PC-3 (cell line): ENCODE measurements around the gene TNNT2. TPM values are rescaled to one million over a fixed set of nuclear protein-coding genes. Genes with fewer than 3 reads are reported as not detected.

ENCODE experiments used
- ATAC-seq: fragments of 200-7000 bp; cut with Tn5 transposase; 2 replicates; pipeline ENCODE4 v1.9.1; 2020; ENCODE audit warnings: mild to moderate bottlenecking, moderate library complexity
- BruUV-seq: library from RNA; stranded (reverse); fragments of 400-500 nt; replicated peaks from 2 replicates; lab custom pipeline; 2021; lab: Mats Ljungman, UMichigan
- CTCF ChIA-PET: fragments of 300-600 bp; sonication (Branson Sonifier 250); formaldehyde crosslinking; loops from one replicate; lab custom pipeline; 2022; ENCODE audit warnings: antibody characterized with exemption; lab: Charles Lee
- POLR2A ChIA-PET: fragments of 300-600 bp; sonication (Branson Sonifier 250); formaldehyde crosslinking; loops from one replicate; lab custom pipeline; 2022; ENCODE audit warnings: antibody characterized with exemption; ENCODE audit not compliant: unreplicated experiment; lab: Charles Lee
- DNase-seq: peaks from one replicate; pipeline ENCODE4 v3.0.0-alpha.2; 2015
- H2AFZ ChIP-seq: fragments of 300-600 bp; sonication (generic); 2 replicates; pipeline ENCODE4 v1.6.0; 2016; ENCODE audit warnings: antibody characterized with exemption, low read length
- H3F3A ChIP-seq: fragments of 300-600 bp; sonication (generic); one replicate; pipeline ENCODE4 v1.6.0; 2017; ENCODE audit warnings: antibody characterized with exemption, low read length, control low read depth, mild to moderate bottlenecking; ENCODE audit not compliant: unreplicated experiment
- H3K27ac ChIP-seq: fragments of 300-600 bp; sonication (generic); 2 replicates; pipeline ENCODE4 v1.5.1; 2016; ENCODE audit warnings: mild to moderate bottlenecking, low read length
- H3K27me3 ChIP-seq: fragments of 300-600 bp; sonication (generic); 2 replicates; pipeline ENCODE4 v1.6.1; 2016; ENCODE audit warnings: low read length, mixed read lengths
- H3K36me3 ChIP-seq: fragments of 300-600 bp; sonication (generic); 2 replicates; pipeline ENCODE4 v1.6.1; 2016; ENCODE audit warnings: low read depth, mixed run types, low read length, mixed read lengths
- H3K4me1 ChIP-seq: fragments of 300-600 bp; sonication (generic); 2 replicates; pipeline ENCODE4 v1.5.1; 2016; ENCODE audit warnings: low read length; ENCODE audit not compliant: insufficient read depth
- H3K4me2 ChIP-seq: fragments of 300-600 bp; sonication (generic); 2 replicates; pipeline ENCODE4 v1.6.0; 2016; ENCODE audit warnings: low read length
- H3K4me3 ChIP-seq: fragments of 300-600 bp; sonication (generic); 2 replicates; pipeline ENCODE4 v1.5.1; 2016; ENCODE audit warnings: mild to moderate bottlenecking, low read length, mixed read lengths
- H3K79me2 ChIP-seq: fragments of 300-600 bp; sonication (generic); 2 replicates; pipeline ENCODE4 v1.6.1; 2017; ENCODE audit warnings: low read length, mixed read lengths
- H3K9ac ChIP-seq: fragments of 300-600 bp; sonication (generic); 2 replicates; pipeline ENCODE4 v1.6.0; 2016; ENCODE audit warnings: mild to moderate bottlenecking, low read length
- H3K9me2 ChIP-seq: fragments of 300-600 bp; sonication (generic); replicated peaks from 2 replicates; pipeline ENCODE4 v1.6.1; 2016; ENCODE audit warnings: mixed run types, low read length, mixed read lengths
- H3K9me3 ChIP-seq: fragments of 300-600 bp; sonication (generic); 2 replicates; pipeline ENCODE4 v1.6.1; 2016; ENCODE audit warnings: low read length, mixed read lengths
- H4K20me1 ChIP-seq: fragments of 300-600 bp; sonication (generic); 2 replicates; pipeline ENCODE4 v1.6.1; 2016; ENCODE audit warnings: low read length, mixed read lengths
- EZH2 ChIP-seq: fragments of 300-600 bp; sonication (generic); IDR thresholded peaks from one replicate; pipeline ENCODE4 v1.6.1; 2017; ENCODE audit warnings: antibody characterized with exemption, mild to moderate bottlenecking, low read length; ENCODE audit not compliant: unreplicated experiment
- EZH2phosphoT487 ChIP-seq: fragments of 300-600 bp; sonication (generic); IDR thresholded peaks from 2 replicates; pipeline ENCODE4 v1.6.1; 2018; ENCODE audit warnings: mild to moderate bottlenecking, antibody characterized with exemption, low read length, borderline replicate concordance
- intact Hi-C: fragments of 100-400 bp; cut with micrococcal nuclease; formaldehyde crosslinking; loops from 2 replicates; pipeline ENCODE4 v1.9.0; 2023
- total RNA-seq: library from RNA; depleted of rRNA; stranded (reverse); fragments of >200 nt; gene quantifications from 2 replicates; pipeline ENCODE4 v1.2.3, GENCODE V29; 2014
- TF ChIP-seq, protein P1 (sequence below): fragments of 300-600 bp; sonication (generic); conservative IDR thresholded peaks from 2 replicates; pipeline ENCODE4 v1.5.1; 2017; ENCODE audit warnings: antibody characterized with exemption, low read depth, mild to moderate bottlenecking, low read length

TNNT2 gene
- total RNA-seq, 1 experiment from 2014 or later, result 1.1 TPM

DNA sequence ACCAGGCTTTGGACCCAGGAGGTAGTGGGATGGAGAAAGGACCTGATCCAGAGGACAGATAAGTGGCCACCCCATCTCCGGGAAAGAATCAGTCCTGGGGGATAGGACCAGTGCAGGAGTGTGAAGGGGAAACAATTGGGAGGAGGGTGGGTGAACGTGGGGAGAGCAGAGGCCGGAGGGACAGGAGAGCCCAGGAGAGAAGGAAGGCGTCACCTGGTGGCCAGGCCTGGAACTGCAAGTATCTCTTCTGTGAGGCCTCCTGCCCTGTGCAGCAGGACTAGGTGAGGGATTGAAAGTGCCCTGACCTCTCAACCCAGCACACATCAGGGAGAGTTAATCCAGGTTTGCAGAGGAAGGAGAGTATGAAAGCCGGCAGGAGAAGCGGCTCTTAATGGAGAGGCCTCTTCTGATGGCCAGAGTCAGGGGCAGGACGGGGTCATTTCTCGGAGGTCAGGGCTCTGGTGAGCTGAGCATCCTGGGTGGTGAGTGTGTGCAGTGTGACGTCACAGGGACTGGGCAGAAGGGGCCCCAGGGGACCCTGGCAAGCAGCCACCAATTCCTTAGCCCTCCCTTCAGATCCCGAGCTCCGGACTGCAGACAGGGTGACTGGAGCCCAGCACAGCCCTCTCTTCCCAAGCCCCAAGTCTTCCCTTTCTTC is 30.8 kb upstream of the TNNT2 start:
- POLR2A ChIA-PET, result no interaction called here
- TF ChIP-seq, protein P1, sequence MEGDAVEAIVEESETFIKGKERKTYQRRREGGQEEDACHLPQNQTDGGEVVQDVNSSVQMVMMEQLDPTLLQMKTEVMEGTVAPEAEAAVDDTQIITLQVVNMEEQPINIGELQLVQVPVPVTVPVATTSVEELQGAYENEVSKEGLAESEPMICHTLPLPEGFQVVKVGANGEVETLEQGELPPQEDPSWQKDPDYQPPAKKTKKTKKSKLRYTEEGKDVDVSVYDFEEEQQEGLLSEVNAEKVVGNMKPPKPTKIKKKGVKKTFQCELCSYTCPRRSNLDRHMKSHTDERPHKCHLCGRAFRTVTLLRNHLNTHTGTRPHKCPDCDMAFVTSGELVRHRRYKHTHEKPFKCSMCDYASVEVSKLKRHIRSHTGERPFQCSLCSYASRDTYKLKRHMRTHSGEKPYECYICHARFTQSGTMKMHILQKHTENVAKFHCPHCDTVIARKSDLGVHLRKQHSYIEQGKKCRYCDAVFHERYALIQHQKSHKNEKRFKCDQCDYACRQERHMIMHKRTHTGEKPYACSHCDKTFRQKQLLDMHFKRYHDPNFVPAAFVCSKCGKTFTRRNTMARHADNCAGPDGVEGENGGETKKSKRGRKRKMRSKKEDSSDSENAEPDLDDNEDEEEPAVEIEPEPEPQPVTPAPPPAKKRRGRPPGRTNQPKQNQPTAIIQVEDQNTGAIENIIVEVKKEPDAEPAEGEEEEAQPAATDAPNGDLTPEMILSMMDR, result peak; percentile 100
- no peak for TF ChIP-seq EZH2phosphoT487
- no TSS peak for BruUV-seq
- H3F3A ChIP-seq, result no peaks in the 10 kb centered on the region
- no peaks in the 10 kb centered on the region for H3K79me2 ChIP-seq
- H3K4me3 ChIP-seq, result no peak overlapping the region
- no peaks in the 10 kb centered on the region for H3K36me3 ChIP-seq
- H2AFZ ChIP-seq, result peak overlapping the region; percentile 5; the same call in 1 of the 2 replicates
- H3K4me2 ChIP-seq, result no peak overlapping the region
- CTCF ChIA-PET, result interaction anchor here (1.9 to 2.4 kb wide), 2 partner anchors 23 to 27 kb away, joined by 9 to 14 read pairs; no protein-coding TSS in a partner anchor
- peaks cover 10% of the 10 kb centered on the region; the same call in 1 of the 2 replicates for H3K4me1 ChIP-seq
- no peaks in the 10 kb centered on the region for H4K20me1 ChIP-seq
- H3K27ac ChIP-seq, result no peak overlapping the region
- ATAC-seq (peak; percentile 89), DNase-seq (peak; percentile 99)
- no peak overlapping the region for H3K9ac ChIP-seq
- no peaks in the 10 kb centered on the region for H3K9me3 ChIP-seq
- H3K27me3 ChIP-seq, result no peaks in the 10 kb centered on the region
- H3K9me2 ChIP-seq, result no peaks in the 10 kb centered on the region
- intact Hi-C loops, result loop anchor here (1.0 to 2.0 kb wide), 2 partner anchors 23 to 60 kb away; no protein-coding TSS in a partner anchor

DNA sequence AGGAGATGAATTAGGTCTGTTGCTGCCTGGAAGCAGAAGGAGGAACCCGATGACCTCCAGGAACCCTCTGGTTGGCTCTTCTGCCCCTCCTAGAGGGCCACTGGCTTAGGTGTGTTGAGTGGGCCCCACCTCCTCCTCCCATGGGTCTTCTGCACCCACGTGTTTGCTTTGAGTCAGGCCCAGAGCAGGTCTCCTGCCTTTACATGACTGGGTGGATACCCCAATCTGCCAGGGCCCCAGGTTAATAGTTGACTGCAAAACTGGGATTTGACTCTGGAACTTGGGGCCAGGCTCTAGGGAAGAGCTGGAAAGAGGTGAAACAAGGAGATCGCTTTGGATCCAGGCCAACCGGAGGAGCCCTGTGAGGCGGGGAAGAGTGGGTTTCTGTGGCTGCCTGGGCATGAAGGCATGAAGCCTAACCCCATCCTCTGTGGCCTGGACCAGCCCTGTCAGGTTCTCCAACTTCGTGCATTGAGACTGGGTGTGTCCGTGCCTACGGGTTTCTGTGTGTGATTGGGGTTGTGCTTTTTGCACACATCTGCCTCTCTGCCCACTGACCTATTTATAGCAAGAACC is 29.4 kb upstream of the TNNT2 start:
- H3K4me2 ChIP-seq, result no peak overlapping the region
- H3K4me1 ChIP-seq, result peaks cover 10% of the 10 kb centered on the region; the same call in 1 of the 2 replicates
- DNase-seq, result no peak
- no peaks in the 10 kb centered on the region for H3F3A ChIP-seq
- no peak overlapping the region for H3K9ac ChIP-seq
- CTCF ChIA-PET, result interaction anchor here (1.1 kb wide), 1 partner anchor 23 kb away, joined by 3 read pairs; no protein-coding TSS in a partner anchor
- H3K4me3 ChIP-seq, result no peak overlapping the region
- H3K9me3 ChIP-seq, result no peaks in the 10 kb centered on the region
- no peak overlapping the region for H2AFZ ChIP-seq
- H3K36me3 ChIP-seq, result no peaks in the 10 kb centered on the region
- POLR2A ChIA-PET, result no interaction called here
- no peaks in the 10 kb centered on the region for H3K27me3 ChIP-seq
- intact Hi-C loops, result no loop called here
- ATAC-seq, result no peak
- H3K79me2 ChIP-seq, result no peaks in the 10 kb centered on the region
- H3K9me2 ChIP-seq, result no peaks in the 10 kb centered on the region
- no peaks in the 10 kb centered on the region for H4K20me1 ChIP-seq
- H3K27ac ChIP-seq, result no peak overlapping the region
- no TSS peak for BruUV-seq
- TF ChIP-seq, protein P1, result no peak
- TF ChIP-seq EZH2phosphoT487 (no peak), EZH2 (no peak)
